GM21576 (cell line): Measurements from ENCODE around the gene ZHX3.

Source experiments
- ATAC-seq: cut with Tn5 transposase; IDR thresholded peaks from one replicate; pipeline ENCODE4 v1.9.1; 2021; ENCODE audit warnings: mild to moderate bottlenecking, moderate library complexity; ENCODE audit not compliant: unreplicated experiment

ZHX3 gene

DNA sequence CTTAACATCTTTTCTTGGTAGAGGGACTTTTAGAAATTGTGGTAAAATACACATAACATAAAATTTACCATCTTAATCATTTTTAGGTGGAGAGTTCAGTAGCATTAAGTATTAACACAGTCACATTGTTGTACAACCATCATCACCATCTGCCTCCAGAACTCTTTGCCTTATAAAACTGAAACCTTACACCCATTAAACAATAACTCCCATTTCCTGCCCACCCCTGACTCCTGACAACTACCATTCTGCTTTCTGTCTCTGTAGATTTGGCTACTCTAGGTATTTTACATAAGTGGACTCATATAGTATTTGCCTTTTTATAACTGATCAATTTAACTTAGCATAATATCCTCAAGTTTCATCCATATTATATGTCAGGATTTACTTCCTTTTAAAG is 88.7 kb downstream of the ZHX3 start:
- ATAC-seq, result no peak

DNA sequence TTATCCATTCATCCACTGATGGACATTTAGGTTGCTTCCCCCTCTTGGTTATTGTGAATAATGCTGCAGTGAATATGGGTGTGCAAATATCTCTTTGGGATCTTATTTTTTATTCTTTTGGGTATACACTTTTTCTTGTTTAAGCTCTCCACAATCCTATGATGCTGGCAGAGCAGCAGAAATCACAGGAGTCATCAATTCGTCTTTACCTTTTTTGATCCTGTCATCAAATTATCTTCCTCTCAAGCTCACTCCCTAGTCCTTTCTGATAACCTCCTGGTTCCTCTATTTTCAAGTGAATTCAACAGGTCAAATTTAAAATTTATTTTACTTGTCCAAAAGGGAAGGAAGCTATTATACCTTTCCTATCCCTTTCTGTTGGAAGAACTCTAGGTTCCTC is 91.1 kb downstream of the ZHX3 start:
- no peak for ATAC-seq

DNA sequence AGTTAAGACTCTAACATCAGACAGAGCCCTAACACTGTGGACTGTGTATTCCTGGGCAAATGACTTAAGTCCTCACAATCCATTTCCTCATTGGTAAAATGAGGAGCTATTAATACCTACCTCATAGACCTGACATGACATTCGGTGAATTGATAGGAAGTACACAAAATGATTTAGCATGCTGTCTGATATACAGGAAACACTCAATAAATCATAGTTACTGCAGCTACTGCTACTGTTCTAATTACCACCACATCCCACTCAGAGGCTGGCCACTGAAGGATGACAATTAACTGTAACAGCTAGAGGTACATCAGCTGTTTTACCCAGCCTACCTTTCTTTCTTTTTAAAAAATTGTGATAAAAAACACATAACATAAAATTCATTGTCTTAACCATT is 92.4 kb downstream of the ZHX3 start:
- no peak for ATAC-seq

DNA sequence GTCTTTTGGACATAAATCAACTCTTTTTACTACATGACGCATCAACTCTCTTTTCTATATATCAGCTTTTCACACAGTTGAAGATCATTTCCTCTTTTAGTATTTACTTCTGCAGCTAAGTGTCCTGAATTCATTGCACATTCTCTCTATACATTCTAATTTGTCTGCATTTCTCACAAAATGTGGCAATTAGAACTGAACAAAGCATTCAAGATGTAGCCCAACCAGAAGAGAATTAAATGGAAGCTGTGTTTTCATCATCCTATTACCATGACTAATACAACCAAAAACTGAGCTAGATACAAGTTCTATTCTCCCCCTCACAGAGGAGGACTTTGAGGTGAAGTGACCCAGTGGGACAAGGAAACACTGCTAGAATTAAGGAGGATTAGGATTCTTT is 93.2 kb downstream of the ZHX3 start:
- ATAC-seq, result no peak

DNA sequence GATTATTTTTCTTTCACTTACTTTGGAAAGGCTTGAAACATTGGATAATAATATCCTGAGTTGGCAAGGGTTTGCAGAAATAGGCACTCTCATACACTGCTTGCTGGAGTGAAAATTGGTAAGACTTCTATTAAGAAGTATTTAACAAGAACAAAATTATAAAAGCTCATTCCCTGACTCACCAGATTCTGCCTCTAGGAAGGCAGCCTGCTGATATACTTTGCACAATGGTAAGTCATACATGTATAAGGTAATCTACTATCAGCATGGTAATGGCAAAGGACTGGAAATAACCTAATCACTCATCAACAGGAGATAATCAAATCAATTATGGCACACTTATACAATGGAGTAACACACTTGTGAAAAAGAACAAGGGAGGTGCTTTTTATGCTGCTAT is 94.4 kb downstream of the ZHX3 start:
- no peak for ATAC-seq

DNA sequence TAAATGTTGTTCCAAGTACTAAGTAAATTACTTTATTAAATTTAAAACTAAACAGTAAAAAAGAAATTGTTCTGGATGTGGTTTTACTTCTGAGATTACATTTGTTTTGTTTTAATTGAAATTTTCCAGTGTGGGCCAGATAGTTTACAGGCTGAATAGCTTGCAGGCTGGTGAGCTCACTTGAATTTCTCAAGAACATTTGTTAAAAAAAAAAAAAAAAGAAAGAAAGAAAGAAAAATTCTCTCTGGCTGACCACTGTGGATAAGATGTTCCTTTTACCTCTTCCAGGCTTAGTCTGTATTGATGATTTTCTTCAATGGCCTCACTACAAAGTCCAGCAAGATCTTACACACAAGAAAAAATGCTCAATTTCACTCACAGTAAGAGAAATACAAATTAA is 94.8 kb downstream of the ZHX3 start:
- no peak for ATAC-seq

DNA sequence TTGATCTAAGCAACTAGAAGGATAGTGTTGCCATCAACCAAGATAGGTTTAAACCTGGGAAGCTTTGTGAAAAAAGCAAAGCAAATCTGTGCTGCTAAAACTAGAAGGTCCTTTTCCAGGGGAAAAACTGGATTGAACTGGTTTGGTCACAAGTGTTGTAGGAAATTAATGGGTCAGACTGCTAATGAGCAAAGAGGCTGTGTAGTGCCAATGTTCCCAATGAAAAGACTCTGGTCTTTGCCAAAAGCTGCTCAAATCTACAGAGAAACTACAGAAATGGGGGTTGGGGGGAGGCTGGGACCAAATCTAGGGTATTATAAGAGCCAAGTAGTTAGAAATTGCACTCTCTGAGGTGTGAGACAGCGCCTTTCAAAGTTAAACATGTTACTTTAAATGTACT is 95.2 kb downstream of the ZHX3 start:
- ATAC-seq, result no peak

DNA sequence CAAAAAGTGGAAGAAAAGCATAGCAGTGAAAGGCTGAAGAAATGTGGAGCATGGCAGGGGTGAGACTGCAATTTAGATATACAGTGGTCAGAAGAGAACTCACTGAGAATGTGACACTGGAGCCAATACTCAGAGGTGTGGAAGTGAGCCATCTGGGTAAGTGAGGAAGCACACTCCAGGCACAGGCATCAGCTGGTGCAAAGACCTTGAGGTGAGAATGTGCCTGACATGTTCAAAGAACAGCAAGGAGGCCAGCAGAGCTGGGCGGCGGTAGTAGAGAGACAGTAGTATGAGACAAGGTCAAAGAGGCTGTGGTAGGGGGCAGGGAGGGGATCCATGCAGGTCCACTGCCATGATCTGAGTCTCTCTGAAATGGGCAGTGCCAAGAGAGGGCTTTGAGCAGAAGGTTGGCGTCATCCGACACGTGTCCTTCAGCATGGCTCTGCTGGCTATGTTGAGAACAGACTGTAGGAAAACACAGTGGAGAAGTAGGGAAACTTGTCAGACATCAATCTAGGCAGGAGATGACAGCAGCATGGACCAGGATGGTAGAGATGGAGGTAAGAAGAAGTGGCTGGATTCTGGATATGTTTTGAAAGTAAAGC is 95.8 kb downstream of the ZHX3 start:
- ATAC-seq, result no peak

DNA sequence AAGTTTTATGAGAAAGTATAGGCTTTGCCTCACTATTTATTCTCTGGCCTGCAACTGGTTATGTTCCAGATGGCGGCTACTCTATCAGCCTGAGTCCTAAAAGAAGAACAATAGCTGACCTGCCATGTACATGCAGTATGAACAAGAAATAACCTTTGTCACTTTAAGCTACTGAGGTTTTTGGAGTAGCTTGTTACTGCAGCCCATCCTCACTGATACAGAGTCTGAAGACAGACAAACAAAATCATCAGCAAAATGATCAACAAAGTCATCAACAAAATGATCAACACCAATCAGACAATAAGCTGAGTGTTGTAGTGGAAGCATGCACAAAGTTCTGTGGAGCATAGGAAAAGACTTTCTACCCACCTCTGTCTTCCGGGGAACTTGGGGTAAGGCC is 97.7 kb downstream of the ZHX3 start:
- no peak for ATAC-seq

DNA sequence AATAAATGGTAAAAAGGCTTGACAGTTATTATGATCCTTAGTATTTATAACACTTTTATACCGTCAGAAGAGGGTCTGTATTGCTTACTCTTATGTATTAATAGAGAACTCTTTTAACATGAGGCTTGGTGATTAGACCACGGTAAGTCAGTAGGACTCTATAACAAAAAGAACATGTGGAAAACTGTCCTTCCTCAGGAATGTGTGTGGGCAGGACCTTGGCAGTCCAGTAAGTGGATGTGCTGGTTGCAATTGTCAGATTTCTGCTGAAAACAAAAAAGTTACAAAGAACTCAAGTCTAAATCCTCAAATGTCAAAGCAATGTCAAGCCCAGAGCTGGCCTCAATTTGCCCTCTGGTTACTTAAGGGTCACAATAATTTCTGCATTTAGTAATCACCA is 99.1 kb downstream of the ZHX3 start:
- no peak for ATAC-seq

DNA sequence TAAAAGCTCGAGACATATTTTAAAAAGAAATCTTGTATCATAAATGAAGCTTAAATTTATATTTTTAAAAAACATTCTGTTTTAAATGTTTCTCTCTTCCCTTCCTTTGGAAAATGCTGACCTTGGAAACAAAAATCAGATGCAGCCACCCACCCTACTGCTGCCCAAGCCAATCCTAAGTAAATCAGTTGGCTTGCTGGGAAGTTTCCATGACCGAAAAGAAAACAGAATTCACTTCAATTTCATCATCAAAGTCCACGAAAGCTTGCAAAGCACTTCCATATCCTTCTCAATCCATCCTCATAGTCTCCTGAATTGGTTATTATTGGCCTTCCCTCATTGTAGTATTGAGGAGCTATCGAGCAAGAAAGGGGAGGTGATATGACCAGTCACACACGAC is 100.1 kb downstream of the ZHX3 start:
- ATAC-seq, result no peak

DNA sequence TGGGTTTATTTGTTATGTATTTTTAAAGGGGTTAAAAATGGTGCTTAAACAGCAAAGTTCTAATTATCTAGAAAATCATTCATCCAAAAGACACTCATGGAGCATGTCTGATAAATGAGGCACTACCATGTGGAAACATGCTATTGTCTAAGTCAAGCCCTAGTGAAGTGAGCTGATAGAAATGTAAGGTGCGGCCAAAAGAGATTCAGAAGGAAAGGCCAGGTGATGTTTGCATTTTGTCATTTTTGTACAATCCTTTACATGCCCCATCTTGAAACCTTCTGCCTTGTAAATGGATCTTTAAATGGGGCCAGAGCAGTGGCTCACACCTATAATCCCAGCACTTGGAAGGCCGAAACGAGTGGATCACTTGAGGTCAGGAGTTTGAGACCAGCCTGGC is 102.9 kb downstream of the ZHX3 start:
- ATAC-seq, result no peak

DNA sequence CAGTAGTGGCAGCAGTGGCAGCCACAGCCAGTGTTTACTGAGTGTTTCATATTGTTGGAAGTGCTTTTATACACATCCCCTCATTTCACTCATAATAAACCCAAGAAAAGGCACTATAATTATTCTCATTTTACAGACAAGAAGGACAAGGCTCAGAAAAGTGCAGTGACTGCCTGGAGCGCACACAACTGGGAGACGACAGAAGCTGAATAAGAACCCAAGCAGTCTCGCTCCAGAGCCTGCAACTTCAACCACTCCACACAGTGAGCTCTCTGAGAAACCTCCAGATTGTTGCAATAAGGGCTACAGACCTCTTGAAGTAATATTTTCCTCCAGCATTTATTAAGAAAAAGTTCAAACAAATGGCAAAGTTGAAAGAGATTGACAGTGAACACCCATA is 103.3 kb downstream of the ZHX3 start:
- no peak for ATAC-seq

DNA sequence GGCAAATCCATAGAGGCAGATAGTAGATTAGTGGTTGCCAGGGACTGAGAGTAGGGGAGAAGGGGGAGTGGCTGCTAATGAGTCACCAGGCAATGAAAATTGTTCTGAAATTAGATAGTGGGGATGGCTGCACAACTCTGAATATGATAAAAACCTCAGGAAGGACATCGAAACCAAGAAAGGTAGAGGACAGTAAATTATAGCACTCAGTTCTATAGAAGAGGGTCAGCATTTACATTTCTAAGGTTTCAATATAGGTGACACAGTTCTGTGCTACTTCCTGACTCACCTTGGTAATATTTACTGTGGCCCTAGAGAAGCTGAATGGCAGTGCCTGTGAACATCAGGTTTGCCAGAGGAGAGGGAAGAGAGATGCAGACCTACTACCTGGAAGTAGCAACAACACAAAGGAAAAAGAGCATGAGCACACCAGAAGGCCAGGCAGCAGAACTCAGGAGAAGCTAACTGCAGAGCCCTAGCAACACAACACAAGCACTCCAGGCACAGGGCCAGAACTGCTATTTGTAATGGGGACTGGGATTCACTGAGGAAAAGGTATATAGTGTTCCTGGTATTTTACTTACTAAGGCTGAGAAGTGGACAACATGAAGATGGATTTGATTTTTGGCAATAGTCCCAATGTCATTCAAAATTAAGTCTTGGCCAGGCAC is 104.2 kb downstream of the ZHX3 start:
- no peak for ATAC-seq

DNA sequence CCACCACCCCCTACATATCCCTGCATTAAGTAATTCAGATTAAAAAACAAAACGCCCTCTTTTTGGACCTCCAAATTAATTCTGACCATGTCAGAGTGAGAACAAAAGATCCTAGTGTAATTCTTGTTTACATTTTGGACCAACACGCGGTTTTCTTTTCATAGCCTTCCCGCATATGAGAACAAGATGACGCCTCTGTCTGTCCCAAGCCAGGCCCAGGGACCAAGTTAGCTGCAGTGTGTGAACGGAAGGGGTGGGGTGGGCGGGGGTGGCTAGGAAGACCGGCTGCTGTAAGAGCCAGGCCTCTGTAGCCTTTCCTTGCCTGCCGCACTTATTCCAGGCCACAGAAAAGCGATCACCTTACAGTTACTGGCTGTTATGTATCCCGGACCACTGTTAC is 112.2 kb downstream of the ZHX3 start:
- ATAC-seq, result no peak

DNA sequence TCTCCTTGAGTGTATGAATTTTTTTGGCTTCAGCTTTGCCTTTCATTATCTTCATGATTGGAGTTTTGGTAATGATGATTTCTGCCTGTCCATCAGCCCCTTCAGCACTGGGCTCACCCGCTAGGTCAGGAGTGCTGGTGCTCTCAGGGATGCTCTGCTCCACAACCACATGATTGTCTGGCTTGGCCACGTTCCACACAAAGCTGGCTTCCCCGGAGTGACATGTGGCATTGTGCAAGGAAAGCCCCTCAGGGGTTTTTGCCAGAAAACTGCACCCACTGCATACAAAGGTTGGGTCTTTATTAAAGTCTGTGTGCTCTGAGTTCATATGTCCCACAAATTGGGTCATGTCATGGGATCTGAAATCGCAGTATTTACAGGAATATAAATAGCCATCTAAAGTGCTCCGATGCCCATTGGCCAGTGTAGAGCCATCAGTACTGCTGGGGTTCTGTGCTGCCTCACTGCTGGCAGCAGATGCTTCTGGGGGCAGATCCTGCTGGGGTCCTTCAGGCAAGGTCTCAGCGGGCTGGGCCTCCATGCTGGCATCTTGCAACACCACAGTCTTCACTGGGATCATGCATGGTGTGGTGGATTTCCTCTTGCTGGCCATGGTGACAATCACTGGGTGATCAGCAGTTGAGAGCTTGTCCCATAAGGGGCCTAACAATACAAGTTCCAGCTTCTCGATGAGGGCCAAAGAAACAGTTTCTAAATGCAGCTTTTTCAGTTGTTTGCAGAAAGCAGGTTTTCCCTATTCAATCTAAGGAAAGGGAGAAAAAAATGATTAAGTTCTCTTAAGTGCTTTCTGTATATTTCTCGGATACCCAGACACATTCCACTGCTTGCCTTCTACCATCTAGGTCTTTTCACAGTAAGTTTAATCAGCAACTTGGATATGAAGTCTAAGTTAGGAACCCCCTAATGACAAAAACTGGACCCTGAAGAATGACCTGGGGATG is 112.9 kb downstream of the ZHX3 start:
- ATAC-seq, result no peak

DNA sequence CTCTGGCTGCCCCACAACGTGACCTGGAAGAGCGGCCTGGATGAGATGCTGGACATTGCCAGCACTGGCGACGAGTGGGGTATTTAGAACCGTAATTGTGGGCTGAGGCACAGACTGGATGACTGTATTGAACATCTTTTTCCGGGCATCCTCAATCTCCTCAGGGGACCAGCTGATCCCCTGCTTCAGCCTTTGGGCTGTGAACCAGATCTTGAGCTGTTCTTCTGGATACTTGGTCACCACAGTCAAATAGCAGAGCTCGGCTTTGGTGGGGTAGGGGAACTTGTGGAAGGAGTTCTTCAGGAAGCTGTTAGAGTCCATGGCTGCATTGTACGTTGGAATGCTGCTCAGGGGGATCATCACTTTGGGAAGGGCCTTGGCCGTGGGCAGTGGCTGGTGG is 113.9 kb downstream of the ZHX3 start:
- no peak for ATAC-seq

DNA sequence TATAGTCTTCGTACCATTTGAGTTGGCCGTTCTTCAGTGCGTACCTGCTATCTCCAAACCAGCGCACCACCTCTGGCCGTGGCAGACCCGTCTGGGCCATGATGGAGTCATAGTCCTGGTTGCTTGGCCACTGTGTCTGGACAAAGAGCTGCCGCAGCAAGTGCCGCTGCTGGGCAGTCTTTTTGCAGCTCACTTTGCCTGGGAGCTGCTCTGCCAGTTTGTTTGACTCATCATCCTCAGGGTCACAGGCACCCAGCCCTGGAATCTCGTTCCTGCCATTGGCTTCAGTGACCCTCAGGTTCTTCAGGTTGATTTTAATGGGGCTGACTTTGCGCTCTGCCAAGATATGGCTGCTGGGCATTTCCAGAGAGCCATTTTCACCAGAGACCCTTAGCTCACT is 115.1 kb downstream of the ZHX3 start:
- ATAC-seq, result no peak

DNA sequence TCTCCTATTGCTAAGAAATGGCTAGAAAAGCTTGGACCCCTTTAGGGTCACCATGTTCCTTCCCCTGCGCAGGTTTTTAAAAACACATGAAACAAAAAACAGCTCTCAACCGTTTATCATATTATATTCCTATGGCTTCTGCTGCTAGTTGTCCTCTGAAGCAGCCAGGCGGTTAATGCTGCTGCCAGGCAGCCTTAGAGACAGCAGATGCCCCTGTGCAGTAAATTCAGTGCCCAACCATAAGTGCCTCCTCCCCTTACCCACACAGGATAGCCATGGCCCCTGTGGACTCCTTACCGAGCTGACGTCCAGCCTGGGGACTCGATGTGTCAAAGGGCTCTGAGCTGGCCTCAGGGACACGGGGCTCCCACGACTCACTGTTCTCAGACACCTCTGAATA is 115.8 kb downstream of the ZHX3 start:
- ATAC-seq, result no peak

DNA sequence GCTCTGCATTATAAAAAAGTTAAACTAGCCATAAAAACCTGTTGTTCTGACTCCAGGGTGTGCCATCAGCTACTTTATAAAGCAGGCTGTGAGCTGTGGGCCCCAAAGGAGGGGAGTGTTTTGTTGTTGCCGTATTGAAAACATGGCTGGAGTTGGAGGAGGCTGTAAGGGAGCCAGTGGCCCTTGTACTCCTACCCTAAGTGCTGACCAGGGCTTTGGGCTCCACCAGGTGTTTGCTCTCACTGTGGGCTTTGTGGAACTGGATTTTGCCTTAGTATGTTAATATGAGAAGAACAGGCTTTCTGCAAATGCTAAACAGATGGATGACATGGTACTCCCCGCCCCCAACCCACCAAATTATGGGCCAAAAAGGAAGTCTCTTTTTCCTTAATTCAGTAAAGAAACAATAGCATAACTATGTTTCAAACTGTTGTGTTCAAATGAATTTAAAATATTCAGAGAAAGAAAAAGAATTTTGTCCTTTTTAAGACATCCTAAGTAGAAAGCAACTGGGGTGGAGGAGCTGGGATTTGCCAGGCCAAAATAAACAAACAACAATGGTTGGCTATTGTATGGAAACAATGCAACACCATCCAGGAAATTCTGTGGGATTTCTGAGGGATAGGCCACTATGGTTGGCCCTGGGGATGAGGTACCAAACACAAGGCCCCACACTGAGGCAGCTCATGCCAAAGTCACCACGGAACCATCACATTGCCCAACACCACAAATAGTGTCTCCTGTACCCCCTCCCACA is 116.9 kb downstream of the ZHX3 start:
- no peak for ATAC-seq

DNA sequence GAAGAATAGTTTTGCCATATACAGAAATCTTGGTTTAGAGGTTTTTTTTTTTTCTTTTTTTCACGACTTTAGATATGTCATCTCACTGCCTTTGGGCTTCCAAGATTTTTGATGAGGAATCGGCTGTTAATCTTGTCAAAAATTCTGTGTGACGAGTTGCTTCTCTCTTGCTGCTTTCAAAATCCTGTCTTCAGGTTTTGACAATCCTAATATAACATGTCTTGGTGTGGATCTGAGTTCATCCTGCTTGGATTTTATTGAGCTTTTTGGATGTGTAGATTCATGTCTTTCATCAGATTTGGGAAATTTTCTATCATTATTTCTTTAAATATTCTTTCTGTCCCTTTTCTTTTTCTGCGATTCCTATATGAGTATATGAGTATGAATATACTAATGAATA is 119.1 kb downstream of the ZHX3 start:
- no peak for ATAC-seq
